ENCODE measurements around the gene MAGI1. TPM values are rescaled to one million over a fixed set of nuclear protein-coding genes. Genes with fewer than 3 reads are reported as not detected.
"Not testable (repeated sequence)": the region's sequence is repeated elsewhere in the genome, so short reads cannot be mapped to it uniquely, and the experiment has no call there.

MAGI1 gene
- total RNA-seq, 1 experiment from 2014 or later: 38.6 TPM

- CTCF ChIA-PET; H3K4me1 ChIP-seq (ENCODE audit: control insufficient read depth in 1 of 2, insufficient read depth in 2 of 2, low read length in 2 of 2); H3K27ac ChIP-seq (ENCODE audit: low read depth, low read length); RAD21 ChIA-PET (ENCODE audit: low non-redundant PET in 1 of 2, low total read pairs in 2 of 2, uncharacterized antibody in 2 of 2, unreplicated experiment in 2 of 2); BruUV-seq (replicated peaks); DNase-seq (ENCODE audit: low read depth, low spot score); H2AFZ ChIP-seq (ENCODE audit: low read depth, low read length, poor library complexity, severe bottlenecking); H3K4me3 ChIP-seq (replicated peaks in 1 of 2; ENCODE audit: low read depth in 1 of 2, low read length in 2 of 2); H3K9me3 ChIP-seq (ENCODE audit: control insufficient read depth in 1 of 2, insufficient read depth in 1 of 2, low read depth in 1 of 2, low read length in 2 of 2); H3K36me3 ChIP-seq (ENCODE audit: control insufficient read depth in 1 of 2, insufficient read depth in 2 of 2, low read length in 2 of 2); intact Hi-C loops (cut with micrococcal nuclease); H3K4me2 ChIP-seq (ENCODE audit: low read length); H3K9me2 ChIP-seq (ENCODE audit: insufficient read depth); H4K20me1 ChIP-seq (ENCODE audit: insufficient read depth); H3K27me3 ChIP-seq (ENCODE audit: insufficient read depth, low read length); POLR2A ChIA-PET; H3K79me2 ChIP-seq (ENCODE audit: insufficient read depth, low read length); ATAC-seq; H3K9ac ChIP-seq (ENCODE audit: low read length): not testable (repeated sequence)
These were observed 179.1 kb downstream of the MAGI1 start for GRCh38 chr3:65859612-65860011.

DNA sequence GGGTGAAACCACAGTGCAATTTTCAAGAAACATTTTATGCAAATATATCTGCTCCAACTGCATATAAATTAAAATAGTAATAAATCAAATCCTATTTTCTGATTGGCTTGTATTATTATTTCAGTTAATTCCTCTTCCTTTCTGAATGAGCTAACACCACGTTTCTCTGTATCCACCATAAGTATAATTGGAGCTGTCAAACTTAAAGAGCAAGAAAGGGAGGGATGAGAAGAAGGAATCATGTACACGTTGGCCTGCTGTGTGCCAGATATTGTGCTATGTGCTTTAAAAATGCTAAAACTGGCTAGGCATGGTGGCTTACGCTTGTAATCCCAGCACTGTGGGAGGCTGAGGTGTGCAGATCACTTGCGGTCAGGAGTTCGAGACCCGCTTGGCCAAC lies 180.0 kb downstream of the MAGI1 start:
- TF ChIP-seq RAD21 (IDR thresholded peaks at IDR 0.05; ENCODE audit: low read depth) (no peak), ZNF274 (IDR thresholded peaks at IDR 0.05; ENCODE audit: low read depth, low read length) (no peak), ZFX (IDR thresholded peaks at IDR 0.05) (no peak), POLR2AphosphoS5 (IDR thresholded peaks at IDR 0.05; ENCODE audit: low read depth, low read length) (no peak), MAX (IDR thresholded peaks at IDR 0.05) (no peak)
- ATAC-seq: no peak
- H2AFZ ChIP-seq (ENCODE audit: low read depth, low read length, poor library complexity, severe bottlenecking): no peak overlapping the region
- H3K4me1 ChIP-seq (ENCODE audit: control insufficient read depth in 1 of 2, insufficient read depth in 2 of 2, low read length in 2 of 2): peaks cover 3 to 5% of the 10 kb centered on the region in 2 experiments; a peak in 2 of 4 replicates
- ChIA-PET CTCF (no interaction called here), POLR2A (no interaction called here), RAD21 (ENCODE audit: low non-redundant PET in 1 of 2, low total read pairs in 2 of 2, uncharacterized antibody in 2 of 2, unreplicated experiment in 2 of 2) (no interaction called here)
- no peaks in the 10 kb centered on the region for H4K20me1 ChIP-seq (ENCODE audit: insufficient read depth)
- BruUV-seq (replicated peaks): no TSS peak
- no peaks in the 10 kb centered on the region; the same call in 1 of the 2 replicates for H3K79me2 ChIP-seq (ENCODE audit: insufficient read depth, low read length)
- intact Hi-C loops (cut with micrococcal nuclease): no loop called here
- H3K9ac ChIP-seq (ENCODE audit: low read length): no peak overlapping the region
- no peaks in the 10 kb centered on the region for H3K9me2 ChIP-seq (ENCODE audit: insufficient read depth)
- no peaks in the 10 kb centered on the region for H3K27me3 ChIP-seq (ENCODE audit: insufficient read depth, low read length)
- no peak overlapping the region for H3K27ac ChIP-seq (ENCODE audit: low read depth, low read length)
- no peak overlapping the region for H3K4me2 ChIP-seq (ENCODE audit: low read length)
- no peak for DNase-seq (ENCODE audit: low read depth, low spot score)
- no peaks in the 10 kb centered on the region for H3K36me3 ChIP-seq (ENCODE audit: control insufficient read depth in 1 of 2, insufficient read depth in 2 of 2, low read length in 2 of 2)
- no peaks in the 10 kb centered on the region for H3K9me3 ChIP-seq (ENCODE audit: control insufficient read depth in 1 of 2, insufficient read depth in 1 of 2, low read depth in 1 of 2, low read length in 2 of 2)
- H3K4me3 ChIP-seq (replicated peaks in 1 of 2; ENCODE audit: low read depth in 1 of 2, low read length in 2 of 2): no peak overlapping the region
